A549 (cell line): ENCODE measurements around the gene OR4S2. TPM values are rescaled to one million over a fixed set of nuclear protein-coding genes. Genes with fewer than 3 reads are reported as not detected.

Experiments
- ATAC-seq, 2 experiments: fragments of 200-7000 bp in 1 of 2; fragments of >200 bp in 1 of 2; cut with Nextera tagmentation in 1 of 2; cut with Tn5 transposase in 1 of 2; 3 replicates each; pipeline versions ENCODE4 v1.8.0 to v1.9.1; 2018 to 2020; ENCODE audit warnings: mild to moderate bottlenecking in 1 of 2, moderate library complexity in 1 of 2
- CTCF ChIA-PET: fragments of 300-600 bp; sonication (Branson Sonifier 250); formaldehyde crosslinking; extraction: SDS; loops from one replicate; lab custom pipeline; 2021; ENCODE audit warnings: antibody characterized with exemption, inconsistent platforms; lab: Yijun Ruan, JAX
- POLR2A ChIA-PET: fragments of 350-600 bp; formaldehyde crosslinking; extraction: SDS; loops from one replicate; lab custom pipeline; 2021; ENCODE audit warnings: antibody characterized with exemption, inconsistent platforms; lab: Yijun Ruan, JAX
- DNase-seq, 2 experiments: peaks; one replicate each; pipeline versions ENCODE4 v3.0.0 to v3.0.0-alpha.2; 2011 to 2016; ENCODE audit warnings: low read depth in 1 of 2, low spot score in 1 of 2
- FAIRE-seq: peaks from 2 replicates; lab custom pipeline; 2011; peaks lifted over from hg19 to GRCh38; lab: Jason Lieb, UNC
- H3K27ac ChIP-seq, 2 experiments: fragments of >200 bp; sonication (Bioruptor Twin); formaldehyde crosslinking; 3 replicates each; pipeline ENCODE4 v1.5.1; 2016 to 2017
- H3K4me1 ChIP-seq: fragments of >200 bp; sonication (Bioruptor Twin); formaldehyde crosslinking; 3 replicates; pipeline ENCODE4 v1.6.1; 2016
- H3K4me2 ChIP-seq: fragments of >200 bp; sonication (Bioruptor Twin); formaldehyde crosslinking; 3 replicates; pipeline ENCODE4 v1.6.1; 2016
- H3K4me3 ChIP-seq: fragments of >200 bp; sonication (Bioruptor Twin); formaldehyde crosslinking; 3 replicates; pipeline ENCODE4 v1.5.1; 2016
- H3K9me3 ChIP-seq: fragments of >200 bp; sonication (Bioruptor Twin); formaldehyde crosslinking; 3 replicates; pipeline ENCODE4 v1.6.1; 2016
- CHD2 ChIP-seq: fragments of 150-350 bp; IDR thresholded peaks from 2 replicates; pipeline ENCODE4 v1.6.1; 2014; ENCODE audit warnings: low read length; ENCODE audit not compliant: partially characterized antibody
- CHD4 ChIP-seq: fragments of 200-600 bp; sonication (generic); IDR thresholded peaks from 2 replicates; pipeline ENCODE4 v1.6.1; 2016; ENCODE audit warnings: antibody characterized with exemption, mild to moderate bottlenecking, borderline replicate concordance
- EHMT2 ChIP-seq: fragments of 200-600 bp; sonication (generic); IDR thresholded peaks from 2 replicates; pipeline ENCODE4 v1.6.1; 2016; ENCODE audit warnings: antibody characterized with exemption, low read depth, mild to moderate bottlenecking, moderate library complexity
- HDAC2 ChIP-seq: fragments of 200-600 bp; sonication (generic); IDR thresholded peaks from 2 replicates; pipeline ENCODE4 v1.6.1; 2016
- JUNB ChIP-seq: fragments of >200 bp; sonication (Bioruptor Twin); formaldehyde crosslinking; IDR thresholded peaks from 2 replicates; pipeline ENCODE4 v1.6.1; 2016
- KDM5A ChIP-seq: fragments of 200-600 bp; sonication (generic); IDR thresholded peaks from 2 replicates; pipeline ENCODE4 v1.6.1; 2016; ENCODE audit warnings: antibody characterized with exemption, mild to moderate bottlenecking
- MAX ChIP-seq: IDR thresholded peaks from 2 replicates; pipeline ENCODE4 v1.6.1; 2012
- MAZ ChIP-seq: fragments of 150-350 bp; IDR thresholded peaks from 2 replicates; pipeline ENCODE4 v1.6.1; 2014; ENCODE audit warnings: antibody characterized with exemption, low read depth, low read length, borderline replicate concordance
- NFE2L2 ChIP-seq: fragments of 150-350 bp; conservative IDR thresholded peaks from 2 replicates; pipeline ENCODE4 v1.6.1; 2014; ENCODE audit warnings: low read length
- PBX3 ChIP-seq: IDR thresholded peaks from 2 replicates; pipeline ENCODE4 v1.6.1; 2012
- PHF8 ChIP-seq: fragments of 200-600 bp; sonication (generic); IDR thresholded peaks from 2 replicates; pipeline ENCODE4 v1.6.1; 2016; ENCODE audit warnings: low read depth, mild to moderate bottlenecking, antibody characterized with exemption, moderate library complexity, borderline replicate concordance
- POLR2A ChIP-seq: IDR thresholded peaks from 2 replicates; pipeline ENCODE4 v1.6.1; 2012; ENCODE audit warnings: mild to moderate bottlenecking, low read length
- POLR2AphosphoS2 ChIP-seq: conservative IDR thresholded peaks from 2 replicates; pipeline ENCODE4 v1.6.1; 2012; ENCODE audit warnings: low read length, improper control_type of control experiment, inconsistent platforms
- RAD21 ChIP-seq, 2 experiments: fragments of >200 bp in 1 of 2; sonication (Bioruptor Twin) in 1 of 2; formaldehyde crosslinking in 1 of 2; IDR thresholded peaks in 1 of 2; conservative IDR thresholded peaks in 1 of 2; 2 replicates in 1 of 2; 3 replicates in 1 of 2; pipeline ENCODE4 v1.6.1; 2012 to 2018; ENCODE audit warnings: inconsistent platforms in 1 of 2
- RFX5 ChIP-seq: fragments of 450-650 bp; IDR thresholded peaks from 2 replicates; pipeline ENCODE4 v1.7.1; 2014; ENCODE audit warnings: antibody characterized with exemption, mild to moderate bottlenecking, moderate library complexity
- RNF2 ChIP-seq: fragments of 200-600 bp; sonication (generic); IDR thresholded peaks from 2 replicates; pipeline ENCODE4 v1.6.1; 2016; ENCODE audit warnings: low read depth, mild to moderate bottlenecking, antibody characterized with exemption, moderate library complexity, borderline replicate concordance
- TP53 ChIP-seq: fragments of 250-450 bp; sonication (Bioruptor Pico); IDR thresholded peaks from 2 replicates; pipeline ENCODE4 v1.5.0; 2021; ENCODE audit warnings: mild to moderate bottlenecking, moderate library complexity
- USF2 ChIP-seq: fragments of 450-650 bp; IDR thresholded peaks from 2 replicates; pipeline ENCODE4 v1.6.1; 2014; ENCODE audit warnings: antibody characterized with exemption
- ZC3H11A ChIP-seq: fragments of 450-650 bp; IDR thresholded peaks from 2 replicates; pipeline ENCODE4 v1.6.1; 2014; ENCODE audit warnings: antibody characterized with exemption, mild to moderate bottlenecking
- ZSCAN20 ChIP-seq: fragments of 250-450 bp; sonication (Bioruptor Pico); IDR thresholded peaks from 2 replicates; pipeline ENCODE4 v1.8.0; 2022; ENCODE audit warnings: mild to moderate bottlenecking, moderate library complexity
- WGBS: methylation state at CpG from one replicate; pipeline ENCODE4 v1.1.6; 2017; ENCODE audit errors: missing lambda C conversion rate; 5-methylcytosine and 5-hydroxymethylcytosine counted together
- polyA plus RNA-seq, 4 experiments: library from polyadenylated mRNA; depleted of rRNA in 3 of 4; stranded (reverse); fragments of >200 nt; fragmentation: RNase III in 1 of 4; extraction: RNeasy Plus Mini Kit Qiagen cat#74134 plus additional on column Dnase treatment in 1 of 4; gene quantifications; 2 replicates in 3 of 4; 3 replicates in 1 of 4; pipeline ENCODE4 v1.2.3, GENCODE V29; 2011 to 2017

OR4S2 gene
- polyA plus RNA-seq, 2 of the 4 experiments (the other 2 are of a cell fraction), result not detected

- H3K4me3 ChIP-seq, result no peak overlapping the region
- ATAC-seq (no peak), FAIRE-seq (no peak), DNase-seq (no peak)
- no peaks in the 10 kb centered on the region for H3K4me1 ChIP-seq
- POLR2A ChIA-PET, result no interaction called here
- CTCF ChIA-PET, result no interaction called here
- TF ChIP-seq RNF2 (no peak), HDAC2 (no peak), ZC3H11A (no peak), CHD2 (no peak), NFE2L2 (no peak), ZSCAN20 (no peak), CHD4 (no peak), MAX (no peak), JUNB (no peak), PBX3 (no peak), EHMT2 (no peak), KDM5A (no peak), RFX5 (no peak), PHF8 (no peak), RAD21 (conservative IDR thresholded peaks at IDR 0.05 in 1 of 2, IDR thresholded peaks at IDR 0.05 in 1 of 2) (no peak), TP53 (CRISPR knock-in tag) (no peak)
- H3K4me2 ChIP-seq, result no peak overlapping the region
- no peak overlapping the region for H3K27ac ChIP-seq
- H3K9me3 ChIP-seq, result peaks cover 3% of the 10 kb centered on the region; the same call in 1 of the 3 replicates
- 34% methylated on average over 1 of the region's 1 CpG for WGBS
Observed at GRCh38 chr11:55624531-55624930, 23.6 kb upstream of the OR4S2 start.

GRCh38 chr11:55634813-55635212 is 13.3 kb upstream of the OR4S2 start, which contains the start of gene OR4P4:
Gene OR4P4 (plus strand): TSS chr11:55635113.
- Histone ChIP-seq H3K4me2 (no peak within 1 kb of the TSS), H3K9me3 (peaks cover 3% of the 10 kb centered on the region; the same call in 2 of the 3 replicates), H3K4me1 (no peaks in the 10 kb centered on the region)
- ChIA-PET POLR2A (no interaction called here), CTCF (no interaction called here)
- ATAC-seq (no peak), FAIRE-seq (no peak), DNase-seq (no peak)
- WGBS, result 3% methylated on average over 3 of the region's 3 CpGs
- TF ChIP-seq EHMT2, result no peak
- no peak for TF ChIP-seq POLR2AphosphoS2
- TF ChIP-seq PBX3, result no peak
- TF ChIP-seq, all 56 proteins: peak for 0
- Histone ChIP-seq H3K27ac (no peak within 1 kb of the TSS), H3K4me3 (no peak within 1 kb of the TSS)

- POLR2A ChIA-PET, result no interaction called here
- no peak overlapping the region for H3K27ac ChIP-seq
- ATAC-seq (no peak), DNase-seq (no peak), FAIRE-seq (no peak)
- H3K4me1 ChIP-seq, result no peaks in the 10 kb centered on the region
- TF ChIP-seq PHF8, result no peak
- no peak for TF ChIP-seq MAZ
- no peak for TF ChIP-seq USF2
- no peak for TF ChIP-seq RFX5
- no peak for TF ChIP-seq POLR2A
- no peak for TF ChIP-seq RAD21 (conservative IDR thresholded peaks at IDR 0.05 in 1 of 2, IDR thresholded peaks at IDR 0.05 in 1 of 2)
- H3K9me3 ChIP-seq, result no peaks in the 10 kb centered on the region
- H3K4me3 ChIP-seq, result no peak overlapping the region
- WGBS, result 6% methylated on average over 1 of the region's 1 CpG
- CTCF ChIA-PET, result no interaction called here
- H3K4me2 ChIP-seq, result no peak overlapping the region
Observed at GRCh38 chr11:55652560-55652959, 4.4 kb downstream of the OR4S2 start.
